GM12801 (cell line): ENCODE measurements around the gene ACSL6.

ENCODE experiments used
- CTCF ChIP-seq: IDR thresholded peaks from one replicate; pipeline ENCODE4 v1.5.1; 2011; ENCODE audit warnings: control low read depth; ENCODE audit not compliant: insufficient read length; ENCODE audit errors: extremely low read depth

ACSL6 gene

GRCh38 chr5:132017738-132018625 lies 6.5 kb upstream of the ACSL6 start:
- no peak for TF ChIP-seq CTCF

GRCh38 chr5:132017316-132017715 lies 5.9 kb upstream of the ACSL6 start:
- TF ChIP-seq CTCF, result no peak

GRCh38 chr5:132016721-132017250 lies 5.3 kb upstream of the ACSL6 start:
- no peak for TF ChIP-seq CTCF

GRCh38 chr5:132013711-132014110 lies 2.3 kb upstream of the ACSL6 start:
- TF ChIP-seq CTCF, result no peak

- no peak for TF ChIP-seq CTCF
Measured at GRCh38 chr5:132013006-132013689, 1.7 kb upstream of the ACSL6 start.

GRCh38 chr5:132012371-132013005 lies 1.0 kb upstream of the ACSL6 start:
- TF ChIP-seq CTCF, result no peak
